Inflammatory macrophage treated with lipopolysaccharide for 1 hour (primary cell): Measurements from ENCODE around the gene GNB1.

Source experiments
- DNase-seq, 2 donors: peaks; one replicate each; pipeline ENCODE4 v3.0.0-alpha.2; 2020 to 2022

The GNB1 gene

GRCh38 chr1:1779691-1780597 lies 110.9 kb downstream of the GNB1 start:
- DNase-seq = peak; percentile 95 to 97

GRCh38 chr1:1779320-1779675 lies 111.6 kb downstream of the GNB1 start:
- DNase-seq = no peak

- DNase-seq = peak; percentile 91 to 92
These were observed 112.1 kb downstream of the GNB1 start for GRCh38 chr1:1778663-1779319.

GRCh38 chr1:1777950-1778662 lies 112.8 kb downstream of the GNB1 start, which contains the start of gene NADK:
Gene NADK, minus strand, starts transcription at chr1:1778470. Its CDS starts 13,064 bp downstream, at chr1:1765406.
- peak; percentile 80 to 83 for DNase-seq

- DNase-seq = peak in 1 of 2 donors; percentile 25
These were observed 113.3 kb downstream of the GNB1 start for GRCh38 chr1:1777583-1777899.

- no peak for DNase-seq
These were observed 114.0 kb downstream of the GNB1 start for GRCh38 chr1:1776672-1777582.

- DNase-seq = peak; percentile 31 to 43
These were observed 115.3 kb downstream of the GNB1 start for GRCh38 chr1:1775327-1776226.

GRCh38 chr1:1773874-1774273 lies 117.0 kb downstream of the GNB1 start:
- no peak for DNase-seq

- DNase-seq = no peak
These were observed 119.8 kb downstream of the GNB1 start for GRCh38 chr1:1771096-1771495.

GRCh38 chr1:1770102-1770501 lies 120.8 kb downstream of the GNB1 start:
- DNase-seq = no peak

- DNase-seq = no peak
These were observed 122.5 kb downstream of the GNB1 start for GRCh38 chr1:1768249-1768992.

- DNase-seq = no peak
These were observed 125.9 kb downstream of the GNB1 start for GRCh38 chr1:1764876-1765470.

- peak; percentile 91 to 93 for DNase-seq
These were observed 126.9 kb downstream of the GNB1 start for GRCh38 chr1:1763657-1764621.

- no peak for DNase-seq
These were observed 129.1 kb downstream of the GNB1 start for GRCh38 chr1:1761504-1762376.

- no peak for DNase-seq
These were observed 130.2 kb downstream of the GNB1 start for GRCh38 chr1:1760715-1761114.

- no peak for DNase-seq
These were observed 130.6 kb downstream of the GNB1 start for GRCh38 chr1:1760345-1760650.

GRCh38 chr1:1759456-1760344 lies 131.2 kb downstream of the GNB1 start:
- DNase-seq = no peak
